H1 (cell line): ENCODE measurements around the gene EPHA6. TPM values are rescaled to one million over a fixed set of nuclear protein-coding genes. Genes with fewer than 3 reads are reported as not detected.

ENCODE experiments used
- BCL11A ChIP-seq, 2 experiments: IDR thresholded peaks; one replicate each; pipeline ENCODE4 v1.6.1; 2011; ENCODE audit warnings: low read depth in 2 of 2, low read length in 2 of 2, mild to moderate bottlenecking in 2 of 2
- CHD2 ChIP-seq: IDR thresholded peaks from 2 replicates; pipeline ENCODE4 v1.6.1; 2012; ENCODE audit warnings: low read length, improper control_type of control experiment
- FOSL1 ChIP-seq: IDR thresholded peaks from 2 replicates; pipeline ENCODE4 v1.6.1; 2011; ENCODE audit warnings: mild to moderate bottlenecking, low read depth, low read length, moderate library complexity; ENCODE audit not compliant: insufficient read depth
- POLR2A ChIP-seq, 2 experiments: IDR thresholded peaks; 1 replicate in 1 of 2; 2 replicates in 1 of 2; pipeline ENCODE4 v1.6.1; 2011; ENCODE audit warnings: low read depth in 2 of 2, low read length in 2 of 2, mild to moderate bottlenecking in 2 of 2; ENCODE audit errors: control extremely low read depth in 1 of 2
- RNF2 ChIP-seq: fragments of 200-900, 300-1000 bp; sonication (generic); IDR thresholded peaks from 2 replicates; pipeline ENCODE4 v1.7.1; 2016; ENCODE audit warnings: borderline replicate concordance, low read depth, mild to moderate bottlenecking, antibody characterized with exemption, low read length; ENCODE audit not compliant: poor library complexity, severe bottlenecking; ENCODE audit errors: missing control alignments
- SIX5 ChIP-seq: IDR thresholded peaks from 2 replicates; pipeline ENCODE4 v1.6.1; 2011; ENCODE audit warnings: mild to moderate bottlenecking, low read depth, low read length
- SUZ12 ChIP-seq: fragments of 200-600 bp; sonication (generic); IDR thresholded peaks from 2 replicates; pipeline ENCODE4 v1.6.1; 2012; ENCODE audit warnings: mild to moderate bottlenecking, inconsistent platforms, low read length, moderate library complexity, mixed read lengths
- TAF7 ChIP-seq: optimal IDR thresholded peaks from 2 replicates; pipeline ENCODE3; 2011; ENCODE audit warnings: low read depth, mild to moderate bottlenecking, inconsistent platforms, low read length, moderate library complexity, borderline replicate concordance
- TBP ChIP-seq: IDR thresholded peaks from 2 replicates; pipeline ENCODE4 v1.6.1; 2011; ENCODE audit warnings: low read depth, low read length, improper control_type of control experiment
- polyA plus RNA-seq, 7 experiments: library from polyadenylated mRNA; depleted of rRNA in 3 of 7; stranded (reverse) in 5 of 7; unstranded in 2 of 7; fragments of >200 nt in 5 of 7; fragments of 200-250 nt in 2 of 7; gene quantifications; 1 replicate in 5 of 7; 2 replicates in 1 of 7; 4 replicates in 1 of 7; pipeline versions ENCODE4 v1.2.1 to v1.2.3, GENCODE V29; 2011 to 2013; ENCODE audit warnings: missing spikeins in 2 of 7, mixed read lengths in 2 of 7
- total RNA-seq: library from RNA; stranded (reverse); fragmentation: NEBNext Ultra II Directional; extraction: Animal tissue kit (Norgen Biotek cat#: 25700); gene quantifications from 2 replicates; pipeline ENCODE4 v1.2.1, GENCODE V29; 2021

EPHA6 gene
- total and polyA plus RNA-seq, 2 of the 8 experiments (the other 6 are each of a cell fraction or from before 2014, with no cell fraction given), result 0.83 to 3.2 TPM

- TF ChIP-seq FOSL1 (no peak), TBP (no peak), SUZ12 (no peak), POLR2A (IDR thresholded peaks at IDR 0.05; ENCODE audit: control extremely low read depth in 1 of 2, low read depth in 2 of 2, low read length in 2 of 2) (no peak), TAF7 (no peak), RNF2 (no peak), CHD2 (no peak), SIX5 (no peak), BCL11A (IDR thresholded peaks at IDR 0.05; ENCODE audit: low read depth in 2 of 2, low read length in 2 of 2) (no peak)
Observed at GRCh38 chr3:97656638-97657037, 842.2 kb downstream of the EPHA6 start (continued).
